GM10847 (cell line): ENCODE results near the gene IMP4.

ENCODE experiments used
- POLR2A ChIP-seq: IDR thresholded peaks from 2 replicates; pipeline ENCODE4 v1.6.1; 2011; ENCODE audit not compliant: insufficient read length; ENCODE audit errors: extremely low read depth

Gene IMP4, protein sequence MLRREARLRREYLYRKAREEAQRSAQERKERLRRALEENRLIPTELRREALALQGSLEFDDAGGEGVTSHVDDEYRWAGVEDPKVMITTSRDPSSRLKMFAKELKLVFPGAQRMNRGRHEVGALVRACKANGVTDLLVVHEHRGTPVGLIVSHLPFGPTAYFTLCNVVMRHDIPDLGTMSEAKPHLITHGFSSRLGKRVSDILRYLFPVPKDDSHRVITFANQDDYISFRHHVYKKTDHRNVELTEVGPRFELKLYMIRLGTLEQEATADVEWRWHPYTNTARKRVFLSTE

DNA sequence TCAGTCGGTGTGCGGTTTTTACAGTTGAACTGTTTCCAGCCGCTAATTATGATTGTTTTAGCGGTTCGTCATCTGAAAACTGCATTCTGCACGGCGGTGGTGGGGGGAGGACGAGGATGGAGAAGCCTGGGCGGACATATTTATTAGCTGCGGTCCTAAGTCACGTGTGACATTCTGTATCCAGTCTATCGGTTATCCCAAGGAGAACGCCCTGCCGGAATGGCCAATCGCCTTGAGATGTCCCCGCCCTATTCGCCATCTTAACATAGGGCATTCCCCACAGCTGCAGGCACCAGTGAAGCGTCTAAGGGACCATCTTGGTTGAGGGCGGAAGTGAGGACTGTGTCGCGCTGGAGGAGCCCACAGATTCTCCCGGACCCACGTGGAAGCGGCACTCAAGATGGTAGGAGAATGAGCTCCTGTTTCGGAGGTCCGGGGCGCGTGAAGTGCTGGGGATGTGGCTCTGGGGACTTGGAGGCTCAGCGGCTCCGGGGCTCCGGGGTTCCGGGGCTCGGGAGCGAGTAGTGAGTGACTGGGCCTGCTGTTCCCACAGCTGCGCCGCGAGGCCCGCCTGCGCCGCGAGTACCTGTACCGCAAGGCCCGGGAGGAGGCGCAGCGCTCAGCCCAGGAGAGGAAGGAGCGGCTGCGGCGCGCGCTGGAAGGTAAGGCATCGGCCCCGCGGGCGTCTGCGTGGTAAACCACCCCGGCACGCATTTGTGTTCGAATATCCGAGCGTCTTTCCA, at the start of gene IMP4:
IMP4 (plus strand) TSS at position 365 of the 743 bp plus-strand sequence; CDS start at position 401, 36 bp downstream.
- peak; percentile 49 for TF ChIP-seq POLR2A

DNA sequence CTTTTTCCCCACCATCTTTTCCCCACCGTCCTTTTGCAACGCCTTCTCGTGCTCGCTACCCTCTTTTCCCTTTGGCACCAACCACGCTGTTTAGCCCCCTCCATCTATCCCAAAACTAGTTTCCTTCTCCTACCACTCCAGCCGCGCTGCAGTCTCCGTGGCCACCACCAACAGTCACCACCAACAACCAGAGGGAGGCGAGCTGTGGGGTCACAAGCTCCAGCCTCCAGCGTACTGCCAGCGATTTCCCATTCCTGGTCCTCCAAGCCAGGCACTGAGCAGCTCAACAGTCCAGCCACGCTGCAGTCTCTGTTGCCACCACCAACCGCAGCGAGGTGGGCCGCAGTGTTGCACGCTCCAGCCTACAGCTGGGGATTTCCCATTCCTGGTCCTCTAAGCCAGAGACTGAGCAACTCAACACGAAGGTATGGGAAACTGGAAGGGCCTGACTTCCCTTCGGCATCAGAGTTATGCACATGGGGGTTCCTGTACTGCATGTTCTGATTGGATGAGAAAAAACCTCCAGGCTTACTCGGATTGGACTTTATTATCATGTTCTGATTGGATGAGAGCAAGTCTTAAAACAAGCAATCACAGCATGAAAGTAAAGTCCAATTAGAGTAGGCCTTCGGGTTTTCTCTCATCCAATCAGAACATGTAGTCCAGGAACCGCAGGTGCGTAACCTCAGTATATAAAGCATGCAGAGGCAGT, 42.3 kb upstream of the IMP4 start:
- TF ChIP-seq POLR2A = no peak

DNA sequence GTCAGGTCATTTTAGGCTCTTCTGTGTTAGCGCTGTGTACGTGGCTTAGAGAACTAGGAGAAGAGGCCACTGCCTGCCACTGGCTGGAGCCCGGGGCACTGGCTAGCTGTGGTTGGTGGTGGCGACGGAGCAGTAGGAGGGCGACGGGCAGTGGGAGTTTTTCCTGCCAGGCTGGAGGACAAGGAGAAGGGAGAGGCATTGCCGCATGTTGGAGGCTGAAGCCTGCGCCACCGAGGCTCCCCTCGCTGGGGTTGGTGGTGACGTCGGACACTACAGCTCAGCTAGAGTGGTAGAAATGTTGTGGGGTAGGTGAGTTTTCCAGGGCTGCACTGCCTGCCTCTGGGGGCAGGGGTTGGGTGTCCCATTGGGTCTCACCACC, 41.7 kb upstream of the IMP4 start:
- TF ChIP-seq POLR2A = no peak

DNA sequence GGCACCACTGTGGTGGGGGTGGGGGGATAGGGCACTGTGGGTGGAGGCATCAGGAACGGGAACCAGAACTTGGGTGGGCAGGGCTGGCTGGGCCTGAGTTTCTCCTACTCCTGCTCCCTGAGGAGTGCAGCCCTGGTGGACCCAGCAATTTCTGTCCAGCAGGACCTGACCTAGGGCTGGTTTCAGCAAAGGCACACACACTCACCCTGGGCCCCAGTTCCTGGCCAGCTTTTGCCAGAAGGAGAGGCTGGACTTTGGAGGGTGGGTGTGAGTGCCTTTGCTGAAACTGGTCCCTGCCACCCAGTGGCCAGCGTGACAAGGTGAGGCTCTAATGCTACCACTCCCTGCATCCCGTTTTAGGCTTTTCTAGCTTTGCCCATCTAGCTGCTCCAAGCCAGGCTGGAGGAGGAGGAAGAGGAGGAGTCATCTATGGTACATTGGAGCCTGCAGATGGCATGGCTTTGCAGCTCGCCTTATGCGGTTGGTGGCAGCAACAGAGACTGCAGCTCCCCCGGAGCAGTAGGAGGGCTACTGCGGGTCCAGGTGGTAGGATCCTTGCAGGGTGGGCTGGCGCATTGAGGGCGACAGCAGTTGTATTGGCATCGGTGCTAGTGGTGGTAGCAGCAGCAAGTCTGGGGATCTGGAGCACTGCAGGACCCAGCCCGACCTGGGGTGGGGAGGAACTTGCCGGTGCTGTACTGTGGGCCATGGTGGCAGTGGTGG, 40.4 kb upstream of the IMP4 start:
- TF ChIP-seq POLR2A = no peak

DNA sequence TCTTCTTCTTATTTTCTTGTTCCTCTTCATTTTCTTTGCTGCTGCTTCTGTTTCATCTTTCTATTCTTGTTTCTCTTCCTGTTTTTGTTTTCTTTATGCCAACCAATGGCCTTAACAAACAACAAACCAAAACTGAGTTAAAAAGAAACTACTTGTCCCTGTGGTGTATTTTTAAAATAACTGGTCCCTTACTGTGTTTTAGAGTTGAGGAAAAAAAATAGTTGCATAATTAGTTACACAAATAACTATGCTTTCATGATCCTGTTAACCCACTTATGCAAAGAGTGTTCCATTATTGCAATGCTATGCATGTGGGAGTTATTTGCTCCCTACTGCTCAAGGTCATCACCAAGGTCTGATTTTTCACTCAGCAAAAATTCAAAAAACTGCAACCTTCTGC, 39.5 kb upstream of the IMP4 start:
- TF ChIP-seq POLR2A = no peak

DNA sequence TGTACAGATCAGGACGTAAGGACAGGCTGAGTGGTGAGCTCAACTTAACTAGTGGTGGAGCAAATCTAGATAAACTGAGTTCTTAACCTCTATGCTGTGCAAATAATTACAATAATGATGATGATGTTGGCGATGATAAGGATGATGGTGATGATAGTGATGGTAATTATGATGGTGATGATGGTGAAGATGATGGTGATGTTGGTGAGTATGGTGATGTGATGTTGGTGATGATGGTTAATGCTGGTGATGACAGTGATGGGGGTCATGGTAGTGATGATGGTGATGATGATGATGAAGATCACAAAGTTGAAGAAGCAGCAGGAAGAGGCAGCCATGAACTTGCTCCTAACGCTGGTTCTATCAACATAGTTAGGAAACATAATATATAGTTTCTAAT, 38.0 kb upstream of the IMP4 start:
- TF ChIP-seq POLR2A = no peak

DNA sequence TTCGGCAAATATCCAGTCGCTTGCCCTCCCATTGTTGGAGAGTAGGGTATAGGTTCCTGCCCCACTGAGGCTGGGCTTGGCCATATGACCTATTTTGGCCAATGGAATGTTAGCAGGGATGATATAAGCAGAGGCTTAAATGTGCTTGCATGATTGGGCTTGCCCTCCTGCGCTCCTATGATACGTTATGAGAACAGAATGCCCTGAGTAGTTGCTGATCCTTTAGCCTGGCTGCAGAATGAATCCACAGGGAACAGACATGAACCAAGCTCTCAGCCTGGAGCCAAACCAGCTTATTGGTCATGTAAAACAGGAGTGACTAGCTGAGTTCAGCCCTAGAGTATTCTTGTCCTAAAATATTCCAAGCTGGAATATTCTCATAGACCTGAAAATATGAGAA, 34.8 kb upstream of the IMP4 start:
- TF ChIP-seq POLR2A = no peak

DNA sequence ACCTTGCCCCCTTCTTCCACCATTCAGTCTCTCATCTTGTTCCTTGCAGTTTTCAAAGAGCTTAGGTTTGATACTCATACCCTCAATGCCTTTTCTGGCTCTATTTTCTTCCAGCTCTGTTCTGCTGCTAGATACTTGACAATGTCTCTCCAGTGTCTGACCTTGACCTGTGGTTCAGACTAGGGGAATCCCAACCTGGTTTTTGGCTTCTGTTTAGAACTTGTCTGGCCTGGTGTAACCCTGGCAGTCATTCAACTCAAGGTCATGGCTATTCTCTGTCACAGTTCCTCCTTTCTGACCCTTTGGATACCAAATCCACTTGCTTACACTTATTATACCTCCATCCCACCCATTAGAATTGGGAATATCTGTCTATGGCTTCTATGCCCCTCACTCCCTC, 31.8 kb upstream of the IMP4 start:
- TF ChIP-seq POLR2A = no peak

DNA sequence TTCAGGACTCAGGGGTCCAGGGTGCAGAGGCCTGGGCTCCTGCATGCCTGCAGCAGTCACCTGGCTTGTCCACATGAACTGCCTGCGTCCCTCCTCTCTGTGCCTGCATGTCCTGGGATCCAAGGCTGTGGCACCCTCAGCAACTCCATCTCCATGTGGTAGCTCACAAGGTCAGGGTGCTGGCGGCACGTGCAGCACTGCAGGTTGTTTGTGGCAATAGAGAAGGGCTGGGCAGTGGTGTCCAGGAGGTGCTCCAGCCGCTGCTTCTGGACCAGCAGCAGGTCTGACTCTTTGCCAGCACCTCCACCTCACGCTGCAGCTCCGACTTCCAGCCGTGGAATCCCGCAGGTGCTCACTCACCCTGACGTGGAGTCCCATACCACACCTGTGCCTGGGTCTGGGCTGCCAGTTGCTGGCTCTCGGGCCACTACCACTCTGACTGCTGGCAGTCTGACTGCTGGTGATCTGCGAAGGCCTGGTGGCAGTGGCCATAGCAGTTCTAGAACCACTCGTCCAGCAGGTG, 28.8 kb upstream of the IMP4 start:
- TF ChIP-seq POLR2A = no peak

DNA sequence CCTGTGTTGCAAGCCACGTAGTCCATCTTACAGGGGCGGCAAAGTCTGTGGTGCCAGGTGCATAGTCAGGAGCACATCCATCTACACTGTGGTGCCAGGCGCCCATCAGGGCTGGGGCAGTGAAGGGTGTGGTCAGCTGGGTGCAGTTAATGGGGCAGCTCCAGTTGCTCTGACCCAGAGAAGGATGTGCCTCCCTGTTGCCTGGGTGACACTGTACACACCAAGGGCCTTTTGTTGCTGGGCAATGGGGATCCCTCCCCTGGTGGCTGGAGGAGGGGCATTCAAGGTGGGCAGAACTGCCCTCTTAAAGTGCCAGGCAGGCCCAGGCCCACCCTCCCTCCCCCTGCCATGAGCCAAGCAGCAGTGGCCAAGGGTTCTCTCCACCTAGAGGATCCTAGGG, 28.3 kb upstream of the IMP4 start:
- TF ChIP-seq POLR2A = no peak

DNA sequence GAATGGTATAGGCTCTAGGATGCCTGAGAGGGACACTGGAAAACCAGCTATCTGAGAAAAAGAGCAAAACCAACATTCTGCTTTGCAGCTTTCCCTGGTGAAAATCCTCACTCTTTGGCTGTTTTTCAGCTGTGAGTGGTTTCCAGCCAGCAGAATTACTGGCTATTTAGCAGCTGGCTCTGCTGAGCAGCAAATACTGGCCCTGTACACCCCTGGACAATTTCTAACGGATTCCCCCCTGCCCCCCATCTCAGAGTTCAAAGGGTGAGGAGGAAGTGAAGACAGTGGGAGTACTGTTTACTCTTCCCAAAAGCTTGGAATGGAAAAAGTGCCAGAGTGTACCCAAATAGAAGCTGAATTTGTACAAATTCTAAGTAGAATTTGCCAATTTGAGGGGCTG, 26.1 kb upstream of the IMP4 start:
- no peak for TF ChIP-seq POLR2A

DNA sequence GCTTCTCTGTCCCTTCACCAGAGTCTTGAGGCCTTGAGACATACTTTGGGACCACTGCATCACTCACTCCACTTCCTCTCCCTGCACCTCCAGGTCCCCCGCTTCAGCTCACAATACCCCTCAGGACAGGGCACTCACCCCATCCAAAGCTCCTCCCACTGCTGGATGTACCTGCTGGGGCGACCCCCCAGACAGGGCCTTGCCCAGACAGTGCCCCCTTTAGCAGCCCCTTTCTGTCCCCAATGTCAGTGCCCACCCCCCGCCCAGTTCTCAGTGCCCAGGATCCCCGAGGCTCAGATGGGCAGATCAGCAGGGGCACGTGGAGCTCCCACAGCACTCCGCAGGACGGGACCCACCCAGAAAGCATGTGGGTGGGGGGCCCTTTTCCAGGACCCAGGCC, 23.8 kb upstream of the IMP4 start:
- no peak for TF ChIP-seq POLR2A

DNA sequence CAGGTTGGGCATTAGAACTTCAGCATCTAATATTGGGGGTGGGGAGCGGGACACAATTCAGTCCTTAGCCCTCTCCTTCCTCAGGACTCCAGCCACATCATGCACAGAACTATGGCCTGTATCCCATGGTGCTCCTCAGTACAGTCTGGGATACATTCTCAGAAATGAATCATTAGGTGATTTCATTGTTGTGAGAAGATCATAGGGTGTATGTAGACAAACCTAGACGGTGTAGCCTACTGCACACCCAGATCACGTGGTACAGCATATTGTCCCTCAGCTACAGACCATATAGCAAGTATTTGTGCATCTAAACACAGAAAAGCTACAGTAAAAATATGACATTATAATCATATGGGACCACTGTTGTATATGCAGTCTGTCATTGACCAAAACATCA, 23.2 kb upstream of the IMP4 start:
- TF ChIP-seq POLR2A = no peak

DNA sequence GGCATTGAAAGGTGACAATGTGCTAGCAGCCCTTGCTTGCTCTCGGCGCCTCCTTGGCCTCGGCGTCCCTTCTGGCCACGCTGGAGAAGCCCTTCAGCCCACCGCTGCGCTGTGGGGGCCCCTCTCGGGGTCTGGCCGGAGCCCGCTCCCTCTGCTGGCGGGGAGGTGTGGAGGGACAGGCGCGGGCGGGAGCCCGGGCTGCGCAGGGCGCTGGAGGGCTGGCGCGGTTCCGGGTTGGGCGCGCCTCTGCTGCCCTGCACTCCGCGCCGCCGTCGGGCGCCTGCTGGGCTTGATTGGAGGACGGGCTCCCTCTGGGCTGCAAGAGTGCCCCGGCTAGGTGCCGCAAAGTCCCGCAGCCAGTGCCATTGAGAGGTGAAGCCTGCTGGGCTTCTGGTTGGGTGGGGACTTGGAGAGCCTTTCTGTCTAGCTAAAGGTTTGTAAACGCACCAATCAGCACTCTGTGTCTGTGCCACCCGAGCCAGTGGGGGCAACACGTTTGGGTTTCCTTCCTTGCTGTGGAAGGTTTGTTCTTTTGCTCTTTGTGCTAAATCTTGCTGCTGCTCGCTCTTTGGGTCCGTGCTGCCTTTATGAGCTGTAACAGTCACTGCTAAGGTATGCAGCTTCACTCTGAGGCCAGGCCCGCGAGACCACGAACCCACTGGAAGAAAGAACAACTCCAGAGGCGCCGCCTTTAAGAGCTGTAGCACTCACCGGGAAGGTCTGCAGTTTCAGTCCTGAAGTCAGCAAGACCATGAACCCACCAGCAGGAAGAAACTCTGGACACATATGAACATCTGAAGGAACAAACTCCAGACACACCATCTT, 14.8 kb upstream of the IMP4 start:
- no peak for TF ChIP-seq POLR2A
